T47D (cell line): Measurements from ENCODE around the gene IL2.

ENCODE experiments used
- DNase-seq, 2 experiments: peaks; one replicate each; pipeline versions ENCODE4 v3.0.0 to v3.0.0-alpha.2; 2011 to 2012; ENCODE audit warnings: low read depth in 1 of 2, low spot score in 1 of 2
- JUND ChIP-seq: IDR thresholded peaks from 2 replicates; pipeline ENCODE4 v1.6.1; 2012; ENCODE audit warnings: low read depth
- in situ Hi-C: cut with HindIII; loops from 2 replicates; pipeline ENCODE4 v1.10.0; 2016; ENCODE audit warnings: low sequenced_read_pairs, low pct_unique_long_range_greater_than_20kb

The IL2 gene

GRCh38 chr4:122456231-122457116 is at the start of gene IL2:
Gene IL2, minus strand, starts transcription at chr4:122456725. Its CDS starts 285 bp downstream, at chr4:122456440.
- no peak for TF ChIP-seq JUND
- DNase-seq: no peak
- in situ Hi-C loops: no loop called here

- DNase-seq: no peak
- in situ Hi-C loops: no loop called here
- no peak for TF ChIP-seq JUND
Observed at GRCh38 chr4:122503214-122503613, 46.7 kb upstream of the IL2 start.

GRCh38 chr4:122500852-122501501 is 44.5 kb upstream of the IL2 start:
- TF ChIP-seq JUND: no peak
- in situ Hi-C loops: no loop called here
- no peak for DNase-seq

- in situ Hi-C loops: no loop called here
- no peak for TF ChIP-seq JUND
- no peak for DNase-seq
Observed at GRCh38 chr4:122489061-122489460, 32.5 kb upstream of the IL2 start.

- DNase-seq: no peak
- in situ Hi-C loops: no loop called here
- TF ChIP-seq JUND: no peak
Observed at GRCh38 chr4:122483481-122483880, 27.0 kb upstream of the IL2 start.

DNA sequence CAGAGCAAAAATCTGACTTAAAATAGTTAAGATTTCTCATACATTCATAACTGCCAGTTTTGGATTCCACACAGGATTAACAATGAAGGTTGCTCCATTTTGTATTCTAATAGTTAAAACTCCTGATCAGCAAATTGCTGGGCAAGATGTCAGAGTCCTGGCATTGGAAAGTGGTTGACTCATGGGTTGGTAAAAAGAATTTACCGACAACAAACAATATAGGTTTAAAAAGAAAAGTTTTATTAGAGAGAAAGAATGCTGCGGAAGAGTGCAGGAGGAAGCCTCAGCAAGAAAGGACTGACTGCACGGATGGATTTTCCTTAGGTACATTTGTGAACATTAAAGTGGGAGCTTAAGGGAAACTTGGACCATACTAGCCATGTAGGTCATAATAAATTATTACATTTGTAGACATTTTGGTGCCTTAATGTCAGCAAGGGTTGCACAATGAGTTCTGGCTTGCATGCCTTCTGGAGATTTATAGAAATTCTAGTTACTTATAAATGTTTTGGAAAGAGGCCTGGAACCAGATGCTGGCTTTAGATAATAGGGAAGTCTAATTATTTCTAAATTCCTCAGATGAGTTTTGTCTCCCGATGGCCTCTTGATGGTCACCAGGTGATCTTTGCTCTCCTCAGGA is 25.4 kb upstream of the IL2 start:
- DNase-seq: no peak
- in situ Hi-C loops: no loop called here

DNA sequence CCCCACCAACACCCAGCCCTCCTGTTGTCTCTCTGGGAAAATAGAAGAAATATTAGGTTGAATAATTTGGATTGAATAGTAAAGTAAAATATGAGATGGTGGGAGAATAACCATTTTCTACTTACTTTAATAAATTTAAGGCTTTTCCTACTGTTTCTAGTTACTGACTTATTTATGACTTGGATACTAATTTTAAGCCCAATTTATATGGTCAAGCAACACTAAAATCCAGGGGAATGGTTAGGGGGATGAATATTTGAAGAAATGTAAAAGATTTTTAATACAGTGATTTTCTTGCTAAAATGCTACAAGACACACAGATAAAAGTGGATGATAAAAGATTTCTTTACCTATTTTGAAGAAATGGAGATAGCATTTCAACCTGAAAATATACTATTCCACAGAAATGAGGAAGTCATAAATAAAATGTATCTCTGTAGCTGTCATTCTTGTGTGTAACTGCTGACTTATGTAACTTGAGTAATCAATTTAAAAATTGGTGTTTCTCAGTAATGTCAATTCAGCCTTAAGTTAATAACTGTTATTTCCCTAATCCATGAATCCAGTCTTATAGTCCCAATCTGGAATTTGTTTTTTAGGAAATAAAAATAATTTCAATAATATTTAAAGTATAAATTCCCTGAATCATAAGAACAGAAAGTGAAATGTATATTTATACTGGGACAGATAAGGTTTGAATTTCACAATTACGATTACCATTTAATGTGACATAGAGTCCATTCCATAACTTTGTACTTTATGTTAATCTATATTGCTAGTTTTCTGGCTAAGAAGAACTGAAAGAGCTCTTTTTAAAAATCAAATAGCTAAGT is 24.3 kb upstream of the IL2 start:
- no peak for TF ChIP-seq JUND
- DNase-seq: no peak
- in situ Hi-C loops: no loop called here

More for the DNA sequence above, 25.4 kb upstream of the IL2 start:
- no peak for TF ChIP-seq JUND

- DNase-seq: no peak
- TF ChIP-seq JUND: no peak
- in situ Hi-C loops: no loop called here
Observed at GRCh38 chr4:122479935-122480416, 23.5 kb upstream of the IL2 start.

- in situ Hi-C loops: no loop called here
- no peak for DNase-seq
- TF ChIP-seq JUND: no peak
Observed at GRCh38 chr4:122476745-122477144, 20.2 kb upstream of the IL2 start.

- in situ Hi-C loops: no loop called here
- TF ChIP-seq JUND: no peak
- no peak for DNase-seq
Observed at GRCh38 chr4:122476126-122476525, 19.6 kb upstream of the IL2 start.

- in situ Hi-C loops: no loop called here
- TF ChIP-seq JUND: no peak
- no peak for DNase-seq
Observed at GRCh38 chr4:122475233-122475632, 18.7 kb upstream of the IL2 start.

DNA sequence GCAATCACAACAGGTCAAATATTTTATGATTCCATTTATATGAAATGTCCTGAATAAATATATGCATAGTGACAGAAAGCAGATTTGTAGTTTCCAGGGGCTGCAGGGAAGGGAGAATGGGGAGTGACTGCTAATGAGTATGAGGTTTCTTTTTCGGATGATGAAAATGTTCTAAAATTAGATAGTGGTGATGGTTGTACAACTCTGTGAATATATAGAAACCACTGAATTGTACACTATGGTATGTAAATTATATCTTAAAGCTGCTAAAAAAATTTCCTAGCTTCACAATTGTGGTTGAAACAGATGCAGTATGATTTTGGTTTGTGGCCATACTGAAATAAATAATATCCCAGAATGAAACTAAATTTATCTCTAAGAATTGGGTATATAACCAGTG is 12.9 kb upstream of the IL2 start:
- DNase-seq: no peak
- no peak for TF ChIP-seq JUND
- in situ Hi-C loops: no loop called here
